Activated CD4-positive, alpha-beta T cell treated with anti-CD3 and anti-CD28 coated beads, Interleukin-2, Interleukin-4, amounts not matched to agents 100 ng/mL and 50 ng/mL, durations not matched to agents 16 hours and 8 hours (primary cell): ENCODE measurements around the gene NAT16.
"Not testable (repeated sequence)": the region's sequence is repeated elsewhere in the genome, so short reads cannot be mapped to it uniquely, and the experiment has no call there.

Experiments used
- DNase-seq: peaks from one replicate; pipeline ENCODE4 v3.0.0-alpha.2; 2020; ENCODE audit warnings: low spot score

Gene NAT16

GRCh38 chr7:101125989-101126650 lies 54.0 kb downstream of the NAT16 start:
- no peak for DNase-seq

- DNase-seq: no peak
Measured at GRCh38 chr7:101124376-101125056, 55.6 kb downstream of the NAT16 start.

- DNase-seq: no peak
Measured at GRCh38 chr7:101123703-101124068, 56.4 kb downstream of the NAT16 start.

- no peak for DNase-seq
Measured at GRCh38 chr7:101122933-101123702, 57.0 kb downstream of the NAT16 start.

GRCh38 chr7:101121991-101122932 lies 57.8 kb downstream of the NAT16 start:
- DNase-seq: no peak

GRCh38 chr7:101121631-101121990 lies 58.5 kb downstream of the NAT16 start:
- DNase-seq: not testable (repeated sequence)
